GM10847 (cell line): ENCODE data around the gene CHDH.

Experiments
- POLR2A ChIP-seq: IDR thresholded peaks from 2 replicates; pipeline ENCODE4 v1.6.1; 2011; ENCODE audit not compliant: insufficient read length; ENCODE audit errors: extremely low read depth

The CHDH gene

DNA sequence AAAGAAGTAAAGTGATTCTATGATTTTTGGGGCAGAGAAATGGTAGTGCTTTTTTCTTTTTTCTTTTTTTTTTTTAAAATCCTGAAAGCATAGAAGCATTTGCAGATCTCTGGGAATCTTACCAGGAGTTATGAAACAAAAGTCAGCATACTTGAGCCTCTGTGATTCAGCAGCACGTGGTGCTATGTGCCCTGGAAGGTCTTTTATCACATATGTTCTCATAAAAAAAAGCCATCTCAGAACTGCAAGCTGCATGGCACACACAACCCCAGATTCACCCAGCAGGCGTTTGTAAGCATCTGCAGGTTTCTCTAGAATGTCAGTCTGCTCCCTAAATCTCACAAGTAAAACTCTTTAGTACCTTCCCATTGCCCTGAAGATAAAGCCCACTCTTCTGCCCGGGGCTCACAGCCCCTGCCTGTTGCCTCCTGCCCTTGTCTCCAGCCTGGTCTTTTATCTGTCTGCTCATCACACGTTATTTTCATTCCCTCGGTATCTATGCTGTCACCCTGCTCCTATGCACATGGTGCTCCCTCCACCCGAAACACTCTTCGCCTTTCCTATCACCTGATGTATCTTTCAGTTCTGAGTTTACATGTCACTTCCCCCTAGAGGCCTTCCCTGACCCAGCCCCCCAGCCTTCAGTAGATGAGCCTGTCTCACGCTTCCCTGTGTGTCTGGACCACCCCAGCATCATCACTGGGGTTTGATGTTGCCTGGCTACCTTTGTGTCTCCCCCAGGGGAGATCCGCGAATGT is 72.4 kb downstream of the CHDH start:
- TF ChIP-seq POLR2A, result no peak

- no peak for TF ChIP-seq POLR2A
Measured at GRCh38 chr3:53773021-53773436, 73.2 kb downstream of the CHDH start.

DNA sequence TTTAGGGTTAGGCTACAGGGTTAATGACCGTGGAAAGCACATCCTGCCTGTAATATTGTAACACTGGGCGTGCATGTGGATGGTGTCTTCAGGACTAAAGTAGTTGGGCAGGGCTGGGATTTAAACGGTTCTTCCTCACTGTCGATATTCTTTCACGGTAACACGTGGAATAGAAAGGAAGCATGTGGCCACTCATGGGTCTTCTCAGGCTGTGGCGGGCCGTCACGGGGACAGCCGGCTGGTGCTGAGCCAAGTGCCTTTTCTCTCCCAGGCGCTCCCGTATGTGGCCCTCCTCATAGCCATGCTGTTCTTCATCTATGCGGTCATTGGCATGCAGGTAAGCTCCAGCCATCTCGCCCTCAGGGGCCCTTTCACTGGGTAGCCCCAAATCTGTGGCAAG is 73.7 kb downstream of the CHDH start:
- TF ChIP-seq POLR2A, result no peak

DNA sequence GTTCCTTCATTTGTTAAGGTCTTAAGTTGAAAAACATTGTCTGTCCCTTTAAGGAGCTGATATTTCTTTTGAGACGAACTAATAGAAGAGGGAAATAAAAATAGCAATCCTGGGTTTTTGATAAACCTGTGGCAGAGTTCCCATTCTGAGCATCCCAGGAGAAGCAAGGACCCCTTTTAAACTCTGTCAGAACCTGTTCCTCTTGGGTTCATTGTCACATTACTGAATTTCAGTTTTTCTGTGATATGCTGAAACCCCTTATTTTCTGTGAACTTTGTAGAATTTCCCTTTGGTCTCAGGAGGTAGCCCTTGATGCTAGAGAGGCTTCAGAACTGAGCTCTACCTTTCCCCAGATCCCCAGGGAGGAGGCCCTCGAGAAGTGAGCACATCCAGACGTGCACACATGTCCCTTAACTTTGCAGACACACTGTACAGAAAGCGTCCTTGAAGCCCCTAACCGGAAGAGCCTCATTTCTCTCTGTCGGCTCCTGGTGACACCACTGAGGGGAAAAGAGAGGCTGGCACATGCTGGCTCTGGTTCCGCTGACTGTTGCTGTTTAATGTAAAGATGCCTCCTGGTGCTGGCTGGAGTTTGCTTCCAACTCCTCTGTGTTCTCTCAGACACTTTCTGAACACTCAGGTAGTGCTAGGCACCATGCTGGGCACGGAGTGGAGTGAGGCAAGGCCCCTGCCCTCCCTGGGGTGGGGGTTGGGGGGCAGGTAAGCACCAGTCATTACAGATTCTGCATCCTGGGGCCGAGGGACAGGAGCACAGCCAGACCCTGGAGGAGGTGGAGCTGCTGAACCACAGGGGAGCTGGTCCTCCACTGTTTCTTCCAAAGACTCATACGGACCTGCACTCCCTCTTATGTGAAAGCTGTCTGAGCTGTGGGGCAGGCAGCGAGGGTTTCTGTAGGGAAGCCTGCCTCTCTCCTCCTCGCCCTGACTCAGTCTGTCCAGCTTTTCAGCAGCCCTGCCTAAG is 77.5 kb downstream of the CHDH start:
- TF ChIP-seq POLR2A, result no peak

- TF ChIP-seq POLR2A, result no peak
Measured at GRCh38 chr3:53766706-53767105, 79.5 kb downstream of the CHDH start.

GRCh38 chr3:53765753-53766152 is 80.5 kb downstream of the CHDH start:
- TF ChIP-seq POLR2A, result no peak

DNA sequence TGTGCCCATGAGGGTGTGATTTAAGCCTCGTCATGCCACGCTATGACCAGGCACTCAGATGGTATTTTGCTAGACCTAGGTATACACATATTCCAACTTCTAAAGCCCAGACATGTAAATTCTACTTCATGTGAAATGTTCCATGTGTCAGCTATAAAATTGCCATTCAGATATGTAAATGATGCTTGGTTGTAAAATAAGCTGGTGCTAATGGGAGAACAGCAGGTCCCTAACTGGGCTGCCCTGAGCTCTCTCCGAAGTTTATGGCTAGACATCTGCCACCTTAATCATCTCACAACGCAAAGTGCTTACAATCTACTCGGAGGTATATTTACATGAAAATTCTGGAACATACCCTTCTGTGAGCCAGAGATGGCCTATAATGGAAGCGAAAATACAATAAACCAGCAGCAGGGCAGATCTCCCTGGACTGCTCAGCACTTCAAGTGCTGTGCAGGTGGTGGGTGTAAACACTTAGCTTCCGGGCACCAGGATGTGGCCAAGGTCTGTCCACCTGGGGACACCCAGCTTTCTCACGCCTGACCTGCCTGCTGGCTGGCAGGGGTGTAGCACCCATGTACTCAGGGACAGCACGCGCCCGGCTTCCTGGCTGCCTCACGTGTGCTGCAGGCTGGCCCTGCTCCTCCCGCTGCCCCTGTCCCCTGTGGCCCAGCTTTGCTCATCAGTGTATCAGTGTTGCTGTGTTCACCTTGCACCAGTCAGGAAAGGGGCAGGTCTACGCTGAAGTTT is 82.0 kb downstream of the CHDH start:
- no peak for TF ChIP-seq POLR2A

GRCh38 chr3:53763353-53763752 is 82.9 kb downstream of the CHDH start:
- no peak for TF ChIP-seq POLR2A
